ENCODE measurements around the gene MST1.

DNA sequence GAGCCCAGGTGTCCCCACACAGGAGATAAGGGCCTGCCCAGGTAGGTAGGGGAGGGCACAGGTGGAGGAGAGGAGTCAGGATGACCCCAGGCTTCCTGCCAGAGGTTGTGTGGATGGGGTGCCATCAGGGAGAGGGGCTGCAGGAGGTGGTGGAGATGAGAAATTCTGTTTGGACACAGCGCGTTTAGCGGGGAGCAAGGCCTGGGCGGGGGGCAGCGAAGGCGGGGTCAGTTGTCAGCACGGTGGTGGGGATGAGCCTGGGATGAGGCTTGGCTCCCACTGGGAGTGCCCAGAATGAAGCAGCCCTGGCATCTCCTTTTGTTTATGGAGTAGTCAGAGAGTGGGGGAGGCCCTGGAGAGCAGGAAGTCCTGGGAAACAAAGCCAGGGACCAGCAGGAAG is 14.7 kb upstream of the MST1 start:
- TF ChIP-seq CTCF (conservative IDR thresholded peaks at IDR 0.05; ENCODE audit: low read depth, low read length) (no peak), EZH2phosphoT487 (IDR thresholded peaks at IDR 0.05; ENCODE audit: borderline replicate concordance, low read length) (no peak)
